ENCODE data around the gene DNAJC16. TPM values are rescaled to one million over a fixed set of nuclear protein-coding genes. Genes with fewer than 3 reads are reported as not detected.
A peak's percentile ranks its signal among the peaks of the same experiment; 100 is the strongest.

Gene DNAJC16
- total and polyA plus RNA-seq, 2 of the 4 experiments (the other 2 are of a cell fraction): 8.0 to 13.1 TPM

GRCh38 chr1:15501208-15502032, 25.2 kb upstream of the DNAJC16 start:
- Histone ChIP-seq H3K4ac (ENCODE audit: low read depth, low read length) (no peak overlapping the region), H3K56ac (ENCODE audit: extremely low read depth, insufficient read depth, low read length) (no peak overlapping the region), H4K20me1 (ENCODE audit: insufficient read depth, low read length) (no peaks in the 10 kb centered on the region), H3K36me3 (ENCODE audit: control insufficient read depth, insufficient read depth, low read length) (peaks cover 6% of the 10 kb centered on the region; the same call in 1 of the 2 replicates), H4K5ac (ENCODE audit: low read depth, low read length) (no peak overlapping the region), H3K4me2 (ENCODE audit: low read depth, low read length) (no peak overlapping the region), H3K9me3 (ENCODE audit: control insufficient read depth, insufficient read depth, low read length) (no peaks in the 10 kb centered on the region), H3K23ac (ENCODE audit: low read depth, low read length) (no peak overlapping the region), H4K91ac (ENCODE audit: insufficient read depth, low read depth, low read length) (no peak overlapping the region), H3K79me1 (ENCODE audit: low read depth in 1 of 2, low read length in 2 of 2) (no peaks in the 10 kb centered on the region), H3K27me3 (ENCODE audit: control insufficient read depth, insufficient read depth, low read length) (no peaks in the 10 kb centered on the region), H3K9ac (ENCODE audit: low read depth, low read length) (no peak overlapping the region), H2AK5ac (ENCODE audit: low read depth, low read length) (no peak overlapping the region), H2AFZ (replicated peaks; ENCODE audit: low read length, poor library complexity) (no peak overlapping the region), H4K8ac (ENCODE audit: low read depth in 2 of 2, low read length in 2 of 2) (no peak overlapping the region), H2BK20ac (ENCODE audit: low read depth, low read length) (no peak overlapping the region), H2BK15ac (ENCODE audit: low read depth, low read length) (no peak overlapping the region), H3K18ac (ENCODE audit: low read depth, low read length) (no peak overlapping the region), H2AK9ac (replicated peaks; ENCODE audit: low read depth, low read length, poor library complexity) (no peak overlapping the region), H2BK120ac (ENCODE audit: low read depth, low read length) (no peak overlapping the region), H3K14ac (replicated peaks; ENCODE audit: low read depth, low read length) (no peak overlapping the region), H3K9me1 (ENCODE audit: insufficient read depth, low read length) (no peaks in the 10 kb centered on the region), H3K4me3 (ENCODE audit: insufficient read depth, low read depth, low read length) (no peak overlapping the region), H2BK5ac (ENCODE audit: low read depth, low read length, poor library complexity, severe bottlenecking) (no peak overlapping the region), H3K4me1 (ENCODE audit: control insufficient read depth, insufficient read depth, low read length) (no peaks in the 10 kb centered on the region), H3K27ac (ENCODE audit: insufficient read depth, low read length) (no peak overlapping the region)
- peak; percentile 49 for DNase-seq
- in situ Hi-C loops (cut with MboI; ENCODE audit: low sequenced_read_pairs): loop anchor here (10.0 kb wide), 1 partner anchor 187 kb away; no protein-coding TSS in a partner anchor
- 52% methylated on average over 9 of the region's 17 CpGs; no CpG with 5 or more reads in 1 of the 2 experiments for WGBS, 2 experiments (ENCODE audit: extremely low coverage in 2 of 2, insufficient read length in 1 of 2)
- TF ChIP-seq CTCF (conservative IDR thresholded peaks at IDR 0.05; ENCODE audit: low read depth, low read length) (peak; percentile 67), RAD21 (IDR thresholded peaks at IDR 0.05; ENCODE audit: low read length) (peak; percentile 63), SMC3 (IDR thresholded peaks at IDR 0.05; ENCODE audit: low read depth, low read length) (peak; percentile 70), NFE2L2 (IDR thresholded peaks at IDR 0.05; ENCODE audit: low read depth, low read length) (no peak), MXI1 (IDR thresholded peaks at IDR 0.05; ENCODE audit: borderline replicate concordance, low read depth, low read length) (no peak)
- intact Hi-C loops (cut with micrococcal nuclease): loop anchor here (1.0 kb wide), 1 partner anchor 178 kb away; no protein-coding TSS in a partner anchor
- BruUV-seq (replicated peaks): no TSS peak
- ChIA-PET CTCF (interaction anchor here (0.6 to 0.9 kb wide), 2 partner anchors 9 to 198 kb away, joined by 3 to 4 read pairs; no protein-coding TSS in a partner anchor), POLR2A (ENCODE audit: unreplicated experiment) (no interaction called here)
- ATAC-seq (ENCODE audit: low read depth): peak; percentile 87
- dilution Hi-C loops (cut with HindIII; ENCODE audit: low sequenced_read_pairs, unreplicated experiment): no loop called here

Data from IMR-90 (cell line).